HG03378 (cell line): ENCODE measurements around the gene ANKRD10.

ENCODE experiments used
- ATAC-seq: cut with Tn5 transposase; IDR thresholded peaks from one replicate; pipeline ENCODE4 v1.9.1; 2021; ENCODE audit warnings: mild to moderate bottlenecking, moderate library complexity; ENCODE audit not compliant: unreplicated experiment

ANKRD10 gene

GRCh38 chr13:110944968-110945927, 30.4 kb upstream of the ANKRD10 start:
- no peak for ATAC-seq

DNA sequence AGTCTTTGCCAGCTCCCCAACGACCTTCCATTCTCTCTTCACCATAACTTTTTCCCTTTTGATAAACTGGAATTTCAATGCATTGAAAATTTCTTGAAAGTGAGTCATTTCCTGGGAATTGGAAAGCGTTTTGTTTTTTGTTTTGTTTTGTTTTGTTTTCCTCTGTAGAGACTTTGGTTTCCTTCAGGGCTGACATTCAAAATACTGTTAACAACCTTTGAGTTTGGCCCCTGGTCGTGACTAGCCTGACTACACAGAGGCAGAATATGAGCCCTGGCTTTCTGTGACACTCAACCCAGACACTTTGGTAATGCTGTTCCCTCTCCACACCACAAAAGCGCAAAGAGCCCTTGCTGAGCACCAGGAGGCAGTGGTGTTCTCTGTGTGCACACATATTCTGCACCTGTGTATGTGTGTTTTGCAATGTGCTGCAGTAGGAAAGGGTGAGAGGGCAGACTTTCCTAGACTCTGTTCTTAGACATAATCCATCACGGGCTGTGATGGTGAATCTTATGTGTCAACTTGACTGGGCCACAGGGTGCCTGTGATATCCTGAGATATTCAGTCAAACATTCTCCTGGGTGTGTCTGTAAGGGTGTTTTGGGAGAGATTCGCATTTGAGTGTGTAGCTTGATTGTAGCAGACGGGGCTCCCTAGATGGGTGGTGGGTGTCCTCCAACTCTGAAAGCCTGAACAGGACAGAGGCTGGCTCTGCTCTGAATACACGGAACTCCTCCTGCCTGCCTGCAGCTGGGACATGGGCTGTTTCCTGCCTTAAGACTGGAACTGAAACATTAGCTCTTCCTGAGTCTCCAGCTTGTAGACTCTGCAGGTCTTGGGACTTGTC, 29.5 kb upstream of the ANKRD10 start:
- peak; percentile 73 for ATAC-seq

DNA sequence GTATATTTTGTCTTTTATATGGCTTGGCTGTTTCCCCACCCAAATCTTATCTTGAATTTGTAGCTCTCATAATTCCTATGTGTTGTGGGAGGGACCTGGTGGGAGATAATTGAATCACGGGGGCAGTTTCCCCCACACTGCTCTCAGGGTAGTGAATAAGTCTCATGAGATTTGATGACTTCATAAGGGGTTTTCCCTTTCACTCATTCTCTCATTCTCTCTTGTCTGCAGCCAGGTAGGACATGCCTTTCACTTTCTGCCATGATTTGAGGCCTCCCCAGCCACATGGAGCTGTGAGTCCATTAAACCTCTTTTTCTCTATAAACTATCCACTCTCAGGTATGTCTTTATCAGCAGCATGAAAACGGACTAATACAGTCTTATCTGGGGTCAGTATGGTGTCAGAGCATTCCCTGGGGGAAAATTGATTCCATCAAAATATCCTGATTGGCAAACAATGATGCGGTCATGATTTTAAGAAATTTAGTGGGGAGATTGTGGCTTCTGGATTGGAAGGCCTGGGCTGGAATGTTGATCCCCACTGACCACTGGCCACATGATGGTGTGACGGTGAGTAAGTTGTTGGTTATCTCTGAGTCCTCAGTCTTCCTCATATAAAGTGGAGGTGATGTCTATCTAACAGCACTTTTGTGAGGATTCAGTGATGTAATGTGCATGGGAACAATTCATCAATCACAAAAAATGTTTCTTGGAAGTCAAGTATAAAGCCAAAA, 27.5 kb upstream of the ANKRD10 start:
- ATAC-seq, result peak; percentile 88

GRCh38 chr13:110938662-110939421, 24.0 kb upstream of the ANKRD10 start:
- no peak for ATAC-seq

GRCh38 chr13:110937511-110938285, 22.8 kb upstream of the ANKRD10 start:
- ATAC-seq, result no peak

- no peak for ATAC-seq
These were observed 21.6 kb upstream of the ANKRD10 start for GRCh38 chr13:110936519-110936918.

- ATAC-seq, result no peak
These were observed 17.7 kb upstream of the ANKRD10 start for GRCh38 chr13:110932588-110932987.

- ATAC-seq, result peak; percentile 72
These were observed 14.4 kb upstream of the ANKRD10 start for GRCh38 chr13:110929104-110929777.

DNA sequence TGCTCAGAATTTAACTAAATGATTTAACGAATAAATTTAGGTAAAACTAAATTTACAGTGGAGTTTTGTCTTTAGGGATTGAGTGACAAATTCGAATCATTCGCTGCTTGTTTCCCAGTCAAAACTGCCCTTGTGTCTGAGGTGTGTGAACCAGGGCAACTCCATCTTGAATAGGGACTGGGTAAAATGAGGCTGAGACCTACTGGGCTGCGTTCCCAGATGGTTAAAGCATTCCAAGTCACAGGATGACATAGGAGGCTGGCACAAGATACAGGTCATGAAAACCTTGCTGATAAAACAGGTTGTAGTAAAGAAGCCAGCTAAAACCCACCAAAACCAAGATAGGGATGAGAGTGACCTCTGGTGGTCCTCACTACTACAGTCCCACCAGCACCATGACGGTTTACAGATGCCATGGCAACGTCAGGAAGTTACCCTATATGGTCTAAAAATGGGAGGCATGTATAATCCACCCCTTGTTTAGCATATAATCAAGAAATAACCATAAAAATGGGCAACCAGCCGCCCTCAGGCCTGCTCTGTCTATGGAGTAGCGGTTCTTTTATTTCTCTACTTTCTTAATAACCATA, 10.2 kb upstream of the ANKRD10 start:
- ATAC-seq, result no peak

DNA sequence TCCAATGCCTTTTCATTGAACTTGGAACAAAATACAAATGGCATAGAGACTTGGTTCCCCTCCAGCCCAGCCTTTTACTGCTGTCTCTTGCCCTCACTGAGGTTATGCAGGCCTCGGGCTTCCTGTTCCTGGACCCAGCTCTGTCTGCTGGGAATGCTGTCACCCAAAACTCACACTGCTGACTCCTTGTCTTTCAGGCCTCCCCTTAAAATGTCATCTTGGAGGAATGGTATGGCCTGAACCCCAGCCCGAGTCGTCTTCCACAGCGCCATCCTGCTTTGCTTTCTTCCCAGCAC, 9.7 kb upstream of the ANKRD10 start:
- no peak for ATAC-seq

DNA sequence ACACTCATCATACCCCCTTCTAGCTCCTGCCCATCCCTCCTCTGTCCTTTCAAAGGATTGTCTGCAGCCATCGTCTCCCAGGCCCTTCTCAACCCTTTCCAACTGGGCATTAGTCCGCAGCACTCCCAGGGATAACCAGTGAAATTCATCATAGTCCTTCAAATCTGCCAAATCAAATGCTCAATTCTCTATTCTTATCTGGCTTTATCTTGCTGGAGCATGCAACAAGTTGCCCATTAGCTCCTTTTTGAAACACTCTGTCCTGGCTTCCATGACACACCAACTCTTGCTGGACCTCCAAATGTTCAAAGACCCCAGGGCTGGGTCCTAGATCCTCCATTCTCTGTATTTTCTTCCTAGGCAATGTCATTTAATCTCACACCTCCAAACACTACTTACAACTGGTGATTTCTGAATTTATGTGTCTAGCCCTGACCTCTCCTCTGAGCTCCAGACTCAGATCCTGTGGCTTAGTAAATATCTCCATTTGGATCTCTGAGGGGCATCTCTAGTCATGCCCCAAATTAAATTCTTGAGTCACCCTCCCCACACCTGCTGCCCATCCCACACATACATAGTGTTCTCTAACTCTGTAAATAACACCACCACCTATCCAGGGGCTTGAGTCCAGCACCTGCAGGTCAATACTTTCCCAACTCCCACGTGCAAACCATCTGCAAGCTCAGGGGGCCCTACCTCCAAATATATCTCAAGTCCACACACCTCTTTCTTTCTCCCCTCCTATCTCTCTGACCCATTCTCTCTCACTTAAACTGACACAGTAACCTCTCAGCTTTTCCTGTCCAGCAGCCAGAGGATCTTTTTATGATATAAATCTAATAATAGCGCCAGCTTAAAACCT, 9.1 kb upstream of the ANKRD10 start:
- no peak for ATAC-seq

DNA sequence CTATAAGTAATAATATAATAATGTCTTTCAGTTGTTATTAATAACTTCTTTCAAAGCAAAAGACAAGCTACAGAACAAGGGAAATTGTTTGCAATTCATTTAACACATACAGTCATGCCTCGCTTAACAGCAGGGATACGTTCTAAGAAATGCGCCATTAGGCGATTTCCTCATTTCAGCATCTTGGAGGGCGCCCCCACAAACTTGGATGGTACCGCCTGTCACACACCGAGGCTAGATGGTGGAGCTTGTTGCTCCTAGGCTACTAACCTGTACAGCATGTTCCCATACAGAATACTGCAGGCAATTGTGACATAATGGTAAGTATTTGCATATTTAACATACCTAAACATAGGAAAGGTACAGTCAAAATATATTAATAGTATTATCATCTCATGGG, 8.2 kb upstream of the ANKRD10 start:
- ATAC-seq, result no peak

DNA sequence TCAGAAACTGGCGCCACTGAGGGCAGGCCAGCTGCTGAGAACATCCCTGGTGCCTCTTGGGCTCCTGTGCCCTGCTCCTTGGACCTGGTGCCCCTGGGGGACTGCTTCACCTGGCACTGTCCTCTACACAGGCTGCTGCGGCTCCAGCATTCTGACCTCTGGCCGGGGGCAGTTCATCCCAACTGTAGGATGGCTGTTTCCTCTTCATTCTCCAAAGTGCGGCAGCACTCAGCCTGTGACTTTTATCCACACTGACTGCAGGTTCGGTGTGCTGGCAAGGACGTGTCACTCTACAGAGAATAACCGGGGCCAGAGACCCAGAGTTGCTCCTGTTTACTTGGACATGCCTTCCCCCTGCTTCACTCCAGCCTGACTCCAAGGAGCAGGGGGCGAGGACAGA, 7.6 kb upstream of the ANKRD10 start:
- no peak for ATAC-seq

DNA sequence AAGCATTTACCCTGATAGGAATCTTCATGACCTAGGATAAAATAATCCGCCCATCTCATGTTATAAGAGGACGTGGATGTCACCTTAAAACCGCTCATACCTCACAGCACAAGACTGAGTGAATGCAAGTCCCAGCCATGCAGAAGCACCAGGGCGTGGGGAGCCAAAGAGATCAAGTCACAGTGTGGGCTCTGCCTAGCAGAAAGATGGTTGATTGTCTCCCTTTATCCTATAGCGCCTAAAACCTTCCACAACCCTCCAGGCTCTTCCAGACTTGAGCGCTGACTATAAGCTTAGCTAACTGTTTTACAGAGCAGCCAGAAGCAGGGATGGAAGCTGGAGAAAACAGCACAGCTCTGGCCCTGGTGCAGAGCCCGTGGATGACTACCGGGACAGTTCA, 6.8 kb upstream of the ANKRD10 start:
- no peak for ATAC-seq

GRCh38 chr13:110921209-110921608, 6.3 kb upstream of the ANKRD10 start:
- no peak for ATAC-seq

GRCh38 chr13:110920038-110920437, 5.2 kb upstream of the ANKRD10 start:
- ATAC-seq, result no peak

DNA sequence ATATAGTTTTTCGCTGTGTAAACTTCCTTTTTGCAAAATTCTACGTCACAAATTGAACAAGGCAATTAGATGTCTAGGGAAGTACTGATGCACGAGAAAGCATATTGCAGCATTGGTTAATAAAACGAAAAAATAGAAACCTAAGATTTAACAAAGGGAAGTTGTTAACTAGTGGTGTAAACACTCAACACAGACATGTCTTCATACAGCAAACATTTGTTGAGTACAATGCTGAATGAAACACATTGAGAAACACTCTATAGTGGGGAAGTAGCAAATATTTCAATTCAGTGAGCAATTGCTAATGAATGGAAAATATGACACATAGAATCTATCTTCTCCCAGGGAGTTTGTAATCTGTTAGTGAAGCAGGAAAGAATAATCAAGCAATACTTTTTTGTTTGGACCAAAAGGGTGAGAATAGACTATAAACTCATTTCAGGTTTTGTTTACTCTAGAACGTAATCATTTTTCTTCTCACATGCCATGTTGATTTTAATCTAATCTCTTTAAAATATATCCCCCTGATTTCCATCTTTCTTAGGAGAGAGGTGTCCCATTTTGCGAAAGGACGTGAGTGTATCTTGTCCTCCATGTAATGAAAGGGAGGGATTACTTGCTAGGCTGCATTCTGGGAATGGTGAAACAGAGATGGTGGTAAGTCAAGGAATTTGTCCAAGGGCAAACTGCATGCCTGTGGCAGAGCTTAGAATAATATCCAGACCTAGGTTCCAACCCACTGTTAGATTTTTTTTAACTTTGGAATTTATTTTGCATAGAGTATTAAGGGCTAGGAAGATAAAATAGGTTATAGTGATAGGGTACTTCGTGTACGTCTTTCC, 1.7 kb upstream of the ANKRD10 start:
- ATAC-seq, result no peak
